Measurements from ENCODE around the gene LRRC73.
"Not testable (repeated sequence)": the region's sequence is repeated elsewhere in the genome, so short reads cannot be mapped to it uniquely, and the experiment has no call there.

LRRC73 gene

DNA sequence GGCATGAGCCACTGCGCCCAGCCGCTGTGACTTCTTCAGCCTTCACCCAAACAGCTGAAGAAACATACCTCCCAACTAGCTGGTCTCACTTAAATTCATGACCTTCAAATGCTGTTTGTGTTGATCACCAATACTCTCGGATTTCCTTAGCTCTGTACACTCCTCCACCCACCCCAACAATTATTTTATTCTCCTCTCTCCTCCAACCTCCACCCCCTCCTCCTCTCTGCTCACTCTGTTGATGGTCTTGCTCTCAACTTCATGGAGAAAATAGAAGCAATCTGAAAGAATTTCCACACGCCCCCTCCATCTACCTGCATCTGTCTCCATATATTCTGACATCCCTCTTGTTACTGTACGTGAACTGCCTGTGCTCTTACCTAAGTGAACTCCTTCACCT, 48.2 kb downstream of the LRRC73 start:
- DNase-seq (ENCODE audit: low spot score) = no peak

- no peak for DNase-seq (ENCODE audit: low spot score)
Observed at GRCh38 chr6:43460032-43460431, 50.1 kb downstream of the LRRC73 start.

- no peak for DNase-seq (ENCODE audit: low spot score)
Observed at GRCh38 chr6:43459535-43459934, 50.6 kb downstream of the LRRC73 start.

GRCh38 chr6:43458154-43458553, 52.0 kb downstream of the LRRC73 start:
- not testable (repeated sequence) for DNase-seq (ENCODE audit: low spot score)

- DNase-seq (ENCODE audit: low spot score) = no peak
Observed at GRCh38 chr6:43457643-43458042, 52.5 kb downstream of the LRRC73 start.

Data from Ammon's horn (tissue), 1 donor.